H9 (cell line): Measurements from ENCODE around the gene KCNH1. TPM values are rescaled to one million over a fixed set of nuclear protein-coding genes. Genes with fewer than 3 reads are reported as not detected.

Experiments used
- DNase-seq: peaks from one replicate; pipeline ENCODE4 v3.0.0-alpha.2; 2017
- H2AFZ ChIP-seq: one replicate; pipeline ENCODE4 v1.6.1; 2013; ENCODE audit warnings: mild to moderate bottlenecking, low read length, control low read depth, moderate library complexity
- H2AK5ac ChIP-seq: 2 replicates; pipeline ENCODE4 v1.6.1; 2013; ENCODE audit warnings: low read length, control low read depth, mixed read lengths; ENCODE audit not compliant: insufficient read length
- H2BK120ac ChIP-seq: one replicate; pipeline ENCODE4 v1.6.1; 2013; ENCODE audit warnings: low read depth, mild to moderate bottlenecking, low read length, control low read depth, inconsistent platforms; ENCODE audit not compliant: poor library complexity, severe bottlenecking
- H2BK12ac ChIP-seq: 2 replicates; pipeline ENCODE4 v1.6.1; 2013; ENCODE audit warnings: low read length, control low read depth, mixed read lengths, low read depth; ENCODE audit not compliant: insufficient read length
- H2BK15ac ChIP-seq: 2 replicates; pipeline ENCODE4 v1.6.1; 2013; ENCODE audit warnings: low read depth, low read length, control low read depth
- H2BK20ac ChIP-seq: one replicate; pipeline ENCODE4 v1.6.1; 2013; ENCODE audit warnings: low read depth, mild to moderate bottlenecking, low read length, control low read depth, inconsistent platforms; ENCODE audit not compliant: poor library complexity, severe bottlenecking
- H2BK5ac ChIP-seq: 2 replicates; pipeline ENCODE4 v1.6.1; 2013; ENCODE audit warnings: low read length, control low read depth, mixed read lengths; ENCODE audit not compliant: insufficient read length
- H3K14ac ChIP-seq: 2 replicates; pipeline ENCODE4 v1.6.1; 2013; ENCODE audit warnings: low read length, control low read depth; ENCODE audit not compliant: insufficient read depth
- H3K18ac ChIP-seq: 2 replicates; pipeline ENCODE4 v1.6.1; 2013; ENCODE audit warnings: low read depth, mild to moderate bottlenecking, mixed read lengths, low read length, control low read depth; ENCODE audit not compliant: insufficient read length
- H3K23ac ChIP-seq: 2 replicates; pipeline ENCODE4 v1.6.1; 2013; ENCODE audit warnings: low read length, control low read depth, mixed read lengths, low read depth; ENCODE audit not compliant: insufficient read length
- H3K23me2 ChIP-seq: 2 replicates; pipeline ENCODE4 v1.6.1; 2013; ENCODE audit warnings: low read depth, mild to moderate bottlenecking, mixed read lengths, low read length, control low read depth; ENCODE audit not compliant: insufficient read length, poor library complexity, severe bottlenecking
- H3K27ac ChIP-seq: 2 replicates; pipeline ENCODE4 v1.5.1; 2013; ENCODE audit warnings: low read length, control low read depth, mixed read lengths, low read depth; ENCODE audit not compliant: insufficient read length
- H3K27me3 ChIP-seq: 2 replicates; pipeline ENCODE4 v1.6.1; 2013; ENCODE audit warnings: low read length, control low read depth, inconsistent platforms; ENCODE audit not compliant: insufficient read depth
- H3K4ac ChIP-seq: 2 replicates; pipeline ENCODE4 v1.6.1; 2013; ENCODE audit warnings: low read depth, mild to moderate bottlenecking, control low read depth, inconsistent platforms, low read length, moderate library complexity
- H3K4me1 ChIP-seq: 2 replicates; pipeline ENCODE4 v1.6.1; 2013; ENCODE audit warnings: low read length, control low read depth, inconsistent platforms; ENCODE audit not compliant: insufficient read depth
- H3K4me2 ChIP-seq: 2 replicates; pipeline ENCODE4 v1.6.1; 2013; ENCODE audit warnings: low read length, control low read depth, mixed read lengths; ENCODE audit not compliant: insufficient read length, insufficient read depth
- H3K56ac ChIP-seq: 2 replicates; pipeline ENCODE4 v1.6.1; 2013; ENCODE audit warnings: low read depth, mild to moderate bottlenecking, mixed read lengths, low read length, control low read depth; ENCODE audit not compliant: insufficient read length
- H3K79me1 ChIP-seq: 2 replicates; pipeline ENCODE4 v1.6.1; 2013; ENCODE audit warnings: low read depth, mild to moderate bottlenecking, moderate library complexity, low read length, control low read depth, inconsistent platforms; ENCODE audit not compliant: insufficient read depth, poor library complexity, severe bottlenecking
- H3K79me2 ChIP-seq: 2 replicates; pipeline ENCODE4 v1.6.1; 2013; ENCODE audit warnings: low read length, control low read depth, inconsistent platforms; ENCODE audit not compliant: insufficient read depth
- H3K9ac ChIP-seq: 2 replicates; pipeline ENCODE4 v1.6.1; 2013; ENCODE audit warnings: low read length, control low read depth, mixed read lengths; ENCODE audit not compliant: insufficient read length; ENCODE audit errors: extremely low read depth
- H3K9me3 ChIP-seq: one replicate; pipeline ENCODE4 v1.6.1; 2013; ENCODE audit warnings: low read depth, low read length, inconsistent platforms; ENCODE audit not compliant: control insufficient read depth
- H3T11ph ChIP-seq: one replicate; pipeline ENCODE4 v1.6.1; 2013; ENCODE audit warnings: mild to moderate bottlenecking, low read length, control low read depth, inconsistent platforms
- H4K20me1 ChIP-seq: one replicate; pipeline ENCODE4 v1.6.1; 2013; ENCODE audit not compliant: control insufficient read depth, insufficient read length, insufficient read depth
- H4K5ac ChIP-seq: 2 replicates; pipeline ENCODE4 v1.6.1; 2013; ENCODE audit warnings: low read depth, mild to moderate bottlenecking, mixed read lengths, low read length, control low read depth; ENCODE audit not compliant: insufficient read length
- H4K8ac ChIP-seq: replicated peaks from 2 replicates; pipeline ENCODE4 v1.6.1; 2013; ENCODE audit warnings: low read length, control low read depth, mixed read lengths, low read depth; ENCODE audit not compliant: insufficient read length
- H4K91ac ChIP-seq: 2 replicates; pipeline ENCODE4 v1.6.1; 2013; ENCODE audit warnings: low read depth, mild to moderate bottlenecking, moderate library complexity, mixed read lengths, low read length, control low read depth; ENCODE audit not compliant: insufficient read length
- H3K27ac Mint-ChIP-seq, 3 experiments: 2 replicates in 2 of 3; 3 replicates in 1 of 3; pipeline ENCODE4 v1.8.0; 2020 to 2021; ENCODE audit warnings: mixed read lengths in 3 of 3, mild to moderate bottlenecking in 1 of 3, moderate library complexity in 1 of 3
- H3K27me3 Mint-ChIP-seq: 2 replicates; pipeline ENCODE4 v1.8.0; 2021; ENCODE audit warnings: low read depth, mild to moderate bottlenecking, moderate library complexity, mixed read lengths
- H3K36me3 Mint-ChIP-seq, 3 experiments: 2 replicates in 2 of 3; 3 replicates in 1 of 3; pipeline ENCODE4 v1.8.0; 2020 to 2021; ENCODE audit warnings: low read depth in 3 of 3, mixed read lengths in 3 of 3; ENCODE audit not compliant: insufficient read depth in 1 of 3
- H3K4me1 Mint-ChIP-seq, 2 experiments: 2 replicates each; pipeline ENCODE4 v1.8.0; 2020; ENCODE audit warnings: mixed read lengths in 2 of 2
- H3K4me3 Mint-ChIP-seq, 2 experiments: 2 replicates in 1 of 2; 3 replicates in 1 of 2; pipeline ENCODE4 v1.8.0; 2020 to 2021; ENCODE audit warnings: mild to moderate bottlenecking in 2 of 2, mixed read lengths in 2 of 2, moderate library complexity in 1 of 2
- H3K9me3 Mint-ChIP-seq, 2 experiments: 2 replicates in 1 of 2; 3 replicates in 1 of 2; pipeline ENCODE4 v1.8.0; 2020; ENCODE audit warnings: mild to moderate bottlenecking in 2 of 2, mixed read lengths in 2 of 2, moderate library complexity in 1 of 2
- WGBS: extraction: QIAGEN DNeasy Blood & Tissue Kit; methylation state at CpG from one replicate; pipeline ENCODE4 v1.1.7; 2013; ENCODE audit warnings: missing lambda C conversion rate, low lambda C conversion rate, mixed read lengths; ENCODE audit not compliant: insufficient read length; ENCODE audit errors: extremely low coverage; 5-methylcytosine and 5-hydroxymethylcytosine counted together
- total RNA-seq: library from RNA; stranded (reverse); gene quantifications from 2 replicates; pipeline ENCODE4 v1.2.1, GENCODE V29; 2021
- TF ChIP-seq, protein P1 (sequence below): fragments of 200-600 bp; sonication (generic); conservative IDR thresholded peaks from 3 replicates; pipeline ENCODE4 v1.8.0; 2021; ENCODE audit warnings: antibody characterized with exemption, mild to moderate bottlenecking

Gene KCNH1
- total RNA-seq, 1 experiment from 2014 or later = 0.11 TPM

DNA sequence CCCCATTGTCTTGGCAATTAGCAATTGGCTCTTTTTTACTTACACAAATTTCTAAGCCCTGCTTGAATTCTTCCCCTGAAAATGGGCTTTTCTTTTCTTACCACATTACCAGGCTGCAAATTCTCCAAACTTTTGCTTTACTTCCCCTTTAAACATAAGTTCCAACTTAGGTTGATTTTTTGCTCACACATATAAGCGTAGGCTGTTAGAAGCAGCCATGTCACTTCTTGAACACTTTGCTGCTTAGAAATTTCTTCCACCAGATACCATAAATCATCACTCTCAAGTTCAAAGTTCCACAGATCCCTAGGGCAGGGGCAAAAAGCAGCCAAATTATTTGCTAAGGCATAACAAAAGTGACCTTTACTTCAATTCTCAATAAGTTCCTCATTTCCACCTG lies 35.4 kb upstream of the KCNH1 start:
- peaks cover 2% of the 10 kb centered on the region for H3K27me3 Mint-ChIP-seq
- H2BK15ac ChIP-seq = no peak overlapping the region
- no peak overlapping the region for H3K4me2 ChIP-seq
- peaks cover 36 to 42% of the 10 kb centered on the region in 2 experiments for H3K9me3 Mint-ChIP-seq
- TF ChIP-seq, protein P1, sequence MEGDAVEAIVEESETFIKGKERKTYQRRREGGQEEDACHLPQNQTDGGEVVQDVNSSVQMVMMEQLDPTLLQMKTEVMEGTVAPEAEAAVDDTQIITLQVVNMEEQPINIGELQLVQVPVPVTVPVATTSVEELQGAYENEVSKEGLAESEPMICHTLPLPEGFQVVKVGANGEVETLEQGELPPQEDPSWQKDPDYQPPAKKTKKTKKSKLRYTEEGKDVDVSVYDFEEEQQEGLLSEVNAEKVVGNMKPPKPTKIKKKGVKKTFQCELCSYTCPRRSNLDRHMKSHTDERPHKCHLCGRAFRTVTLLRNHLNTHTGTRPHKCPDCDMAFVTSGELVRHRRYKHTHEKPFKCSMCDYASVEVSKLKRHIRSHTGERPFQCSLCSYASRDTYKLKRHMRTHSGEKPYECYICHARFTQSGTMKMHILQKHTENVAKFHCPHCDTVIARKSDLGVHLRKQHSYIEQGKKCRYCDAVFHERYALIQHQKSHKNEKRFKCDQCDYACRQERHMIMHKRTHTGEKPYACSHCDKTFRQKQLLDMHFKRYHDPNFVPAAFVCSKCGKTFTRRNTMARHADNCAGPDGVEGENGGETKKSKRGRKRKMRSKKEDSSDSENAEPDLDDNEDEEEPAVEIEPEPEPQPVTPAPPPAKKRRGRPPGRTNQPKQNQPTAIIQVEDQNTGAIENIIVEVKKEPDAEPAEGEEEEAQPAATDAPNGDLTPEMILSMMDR = no peak
- no peak overlapping the region for H3T11ph ChIP-seq
- H3K9ac ChIP-seq = no peak overlapping the region
- no peaks in the 10 kb centered on the region for H3K79me2 ChIP-seq
- no peaks in the 10 kb centered on the region for H3K79me1 ChIP-seq
- no CpG with 5 or more reads among the region's 1 CpG for WGBS
- DNase-seq = no peak
- H3K4me1 ChIP-seq = no peaks in the 10 kb centered on the region
- no peak overlapping the region for H3K27ac Mint-ChIP-seq
- H2AK5ac ChIP-seq = no peak overlapping the region
- no peaks in the 10 kb centered on the region for H3K27me3 ChIP-seq
- H4K20me1 ChIP-seq = no peaks in the 10 kb centered on the region
- no peak overlapping the region for H4K91ac ChIP-seq
- H2BK5ac ChIP-seq = no peak overlapping the region
- peaks cover 9 to 33% (median 20%) of the 10 kb centered on the region in 3 experiments; a peak in 6 of 7 replicates for H3K36me3 Mint-ChIP-seq
- no peak overlapping the region for H2BK12ac ChIP-seq
- H3K9me3 ChIP-seq = peaks cover 18% of the 10 kb centered on the region
- no peak overlapping the region for H2BK20ac ChIP-seq
- no peak overlapping the region for H3K4me3 Mint-ChIP-seq
- no peak overlapping the region for H3K18ac ChIP-seq
- H3K23ac ChIP-seq = no peak overlapping the region
- no peak overlapping the region for H3K4ac ChIP-seq
- H3K56ac ChIP-seq = no peak overlapping the region
- H2AFZ ChIP-seq = no peak overlapping the region
- H3K4me1 Mint-ChIP-seq = peaks cover 5 to 6% of the 10 kb centered on the region in 2 experiments
- H3K14ac ChIP-seq = no peak overlapping the region
- no peak overlapping the region for H4K8ac ChIP-seq
- H3K27ac ChIP-seq = no peak overlapping the region
- H3K23me2 ChIP-seq = no peaks in the 10 kb centered on the region
- no peak overlapping the region for H4K5ac ChIP-seq
- H2BK120ac ChIP-seq = no peak overlapping the region
